Pons (tissue), 1 donor: ENCODE measurements around the gene TACC2.

ENCODE experiments used
- DNase-seq: peaks from one replicate; pipeline ENCODE4 v3.0.0-alpha.2; 2016; ENCODE audit warnings: low spot score

TACC2 gene

GRCh38 chr10:122249303-122249850, 260.4 kb downstream of the TACC2 start:
- DNase-seq: no peak

GRCh38 chr10:122249991-122250750, 261.2 kb downstream of the TACC2 start:
- DNase-seq: no peak

GRCh38 chr10:122251459-122252255, 262.7 kb downstream of the TACC2 start:
- no peak for DNase-seq

- DNase-seq: no peak
These were observed 263.8 kb downstream of the TACC2 start for GRCh38 chr10:122252805-122253204.

- no peak for DNase-seq
These were observed 264.6 kb downstream of the TACC2 start for GRCh38 chr10:122253605-122254004.

- no peak for DNase-seq
These were observed 265.9 kb downstream of the TACC2 start for GRCh38 chr10:122254831-122255230.

GRCh38 chr10:122255509-122256301, 266.7 kb downstream of the TACC2 start:
- DNase-seq: no peak

GRCh38 chr10:122257041-122257440, 268.1 kb downstream of the TACC2 start:
- no peak for DNase-seq

- no peak for DNase-seq
These were observed 269.4 kb downstream of the TACC2 start for GRCh38 chr10:122258136-122259074.

- DNase-seq: no peak
These were observed 270.1 kb downstream of the TACC2 start for GRCh38 chr10:122259075-122259466.

- DNase-seq: no peak
These were observed 272.6 kb downstream of the TACC2 start for GRCh38 chr10:122261584-122261983.

GRCh38 chr10:122263971-122264370, 275.0 kb downstream of the TACC2 start:
- DNase-seq: no peak

GRCh38 chr10:122264436-122264835, 275.5 kb downstream of the TACC2 start:
- DNase-seq: no peak

- no peak for DNase-seq
These were observed 276.0 kb downstream of the TACC2 start for GRCh38 chr10:122264931-122265330.

- no peak for DNase-seq
These were observed 276.9 kb downstream of the TACC2 start for GRCh38 chr10:122265896-122266295.

- DNase-seq: peak; percentile 18
These were observed 279.1 kb downstream of the TACC2 start for GRCh38 chr10:122267849-122268737.

- no peak for DNase-seq
These were observed 280.2 kb downstream of the TACC2 start for GRCh38 chr10:122269059-122269687.

- no peak for DNase-seq
These were observed 282.1 kb downstream of the TACC2 start, which contains the start of gene BTBD16 for GRCh38 chr10:122271076-122271475. BTBD16 (plus strand) TSS chr10:122271296; CDS start chr10:122275082, 3,786 bp downstream.

- DNase-seq: no peak
These were observed 285.1 kb downstream of the TACC2 start for GRCh38 chr10:122273966-122274545.
